Stomach smooth muscle (tissue), 2 donors: ENCODE results near the gene BMPER.

Source experiments
- H3K27ac ChIP-seq: one replicate; pipeline ENCODE4 v1.7.0; 2013; ENCODE audit warnings: mild to moderate bottlenecking, low read length, inconsistent platforms
- H3K27me3 ChIP-seq, 2 donors: one replicate each; pipeline ENCODE4 v1.7.0; 2013; ENCODE audit warnings: low read length in 2 of 2; ENCODE audit not compliant: insufficient read depth in 2 of 2, control insufficient read depth in 1 of 2
- H3K36me3 ChIP-seq, 2 donors: one replicate each; pipeline ENCODE4 v1.7.0; 2013; ENCODE audit warnings: low read length in 2 of 2; ENCODE audit not compliant: control insufficient read depth in 2 of 2, insufficient read depth in 2 of 2
- H3K4me1 ChIP-seq: one replicate; pipeline ENCODE4 v1.7.0; 2013; ENCODE audit warnings: low read length; ENCODE audit not compliant: control insufficient read depth, insufficient read depth
- H3K4me3 ChIP-seq, 2 donors: one replicate each; pipeline ENCODE4 v1.7.0; 2013; ENCODE audit warnings: low read length in 2 of 2
- H3K9ac ChIP-seq, 2 donors: one replicate each; pipeline ENCODE4 v1.7.0; 2013; ENCODE audit warnings: low read length in 2 of 2, mild to moderate bottlenecking in 1 of 2
- H3K9me3 ChIP-seq, 2 donors: one replicate each; pipeline ENCODE4 v1.7.0; 2013; ENCODE audit warnings: low read length in 2 of 2; ENCODE audit not compliant: control insufficient read depth in 2 of 2
- donor health status: healthy.
- donor health status: Pancreatic carcinoma.

BMPER gene

DNA sequence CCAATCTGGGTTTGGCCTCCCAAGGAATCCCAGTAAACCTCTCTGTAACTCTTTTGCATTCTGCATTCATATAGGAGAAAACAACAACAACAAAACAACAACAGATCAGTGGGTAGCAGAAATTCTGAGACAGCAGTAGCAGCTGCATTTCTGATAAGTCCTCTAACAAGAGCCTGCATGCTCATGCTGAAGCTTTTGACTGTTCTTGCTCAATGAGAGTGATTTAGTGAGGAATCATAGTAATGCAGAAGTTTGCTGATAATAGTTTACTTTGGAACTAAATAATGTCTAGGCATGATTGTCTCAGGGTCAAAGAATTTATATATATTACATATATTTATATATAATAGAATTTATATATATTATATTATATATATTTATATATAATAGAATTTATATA is 35.2 kb downstream of the BMPER start:
- Histone ChIP-seq H3K36me3 (peaks cover 0 to 19% of the 10 kb centered on the region in 2 donors), H3K4me1 (peaks cover 6% of the 10 kb centered on the region), H3K9me3 (no peaks in the 10 kb centered on the region), H3K9ac (no peak overlapping the region), H3K27ac (no peak overlapping the region), H3K27me3 (no peaks in the 10 kb centered on the region), H3K4me3 (no peak overlapping the region)

GRCh38 chr7:33941418-33941817 is 36.1 kb downstream of the BMPER start:
- no peak overlapping the region for H3K9ac ChIP-seq
- H3K4me1 ChIP-seq = peaks cover 6% of the 10 kb centered on the region
- H3K27ac ChIP-seq = no peak overlapping the region
- no peaks in the 10 kb centered on the region for H3K27me3 ChIP-seq
- H3K36me3 ChIP-seq = peaks cover 0 to 19% of the 10 kb centered on the region in 2 donors
- no peak overlapping the region for H3K4me3 ChIP-seq
- no peaks in the 10 kb centered on the region for H3K9me3 ChIP-seq

DNA sequence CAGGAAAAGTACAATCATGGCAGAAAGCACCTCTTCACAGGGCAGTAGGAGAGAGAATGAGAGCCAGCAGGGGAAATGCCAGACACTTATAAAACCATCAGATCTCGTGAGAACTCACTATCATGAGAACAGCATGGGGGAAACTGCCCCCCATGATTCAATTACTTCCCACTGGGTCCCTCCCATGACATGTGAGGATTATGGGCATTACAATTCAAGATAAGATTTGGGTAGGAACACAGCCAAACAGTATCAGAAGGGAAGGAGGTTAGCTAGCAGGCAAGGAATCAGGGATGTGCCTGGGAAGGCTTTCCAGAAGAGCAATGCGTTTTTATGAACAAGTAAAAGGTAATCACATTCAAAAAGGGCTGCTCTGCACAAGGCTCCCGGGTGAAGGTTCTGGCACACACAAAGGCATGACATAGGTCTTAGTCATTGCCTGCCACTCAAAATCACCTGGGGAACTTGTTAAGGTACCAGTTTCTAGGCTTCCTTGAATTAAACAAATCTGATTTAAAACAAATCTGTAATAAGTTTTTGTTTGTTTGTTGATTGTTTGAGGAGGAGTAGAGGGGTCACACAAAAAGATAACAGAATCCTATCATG is 40.9 kb downstream of the BMPER start:
- Histone ChIP-seq H3K9me3 (no peaks in the 10 kb centered on the region), H3K36me3 (peaks cover 0 to 5% of the 10 kb centered on the region in 2 donors), H3K27ac (no peak overlapping the region), H3K27me3 (no peaks in the 10 kb centered on the region), H3K9ac (no peak overlapping the region), H3K4me1 (peaks cover 4% of the 10 kb centered on the region), H3K4me3 (no peak overlapping the region)

DNA sequence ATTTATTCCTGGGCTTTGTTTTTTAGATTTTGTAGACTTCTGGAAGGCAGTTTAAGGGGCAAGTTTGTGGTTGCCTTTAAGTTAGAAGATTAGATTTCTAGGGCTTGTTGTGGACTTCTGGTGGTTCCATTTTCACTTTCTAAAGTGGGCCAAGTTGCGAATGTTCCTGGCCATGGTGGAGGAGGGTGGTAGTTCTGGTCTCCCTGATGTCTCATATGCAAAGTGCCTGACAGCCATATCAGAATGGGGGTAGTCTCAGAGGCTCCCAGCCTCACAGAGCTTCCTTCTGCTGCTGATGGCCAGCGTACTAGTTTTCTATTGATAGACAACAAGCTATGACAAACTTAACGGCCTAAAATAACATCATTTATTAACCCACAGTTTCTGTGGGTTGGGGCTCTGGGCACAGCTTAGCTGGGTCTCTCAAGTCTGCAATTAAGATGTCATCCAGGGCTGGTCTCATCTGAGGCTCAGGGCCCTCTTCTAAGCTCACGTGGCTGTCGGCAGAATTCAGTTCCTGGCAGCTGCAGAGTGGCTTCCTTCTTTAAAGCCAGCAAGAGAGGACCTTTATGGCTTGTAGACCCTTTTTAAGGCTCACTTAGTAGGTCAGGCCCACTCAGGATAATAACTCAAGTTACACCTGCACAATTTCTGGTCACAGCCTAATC is 44.8 kb downstream of the BMPER start:
- H3K4me3 ChIP-seq = no peak overlapping the region
- H3K9me3 ChIP-seq = no peaks in the 10 kb centered on the region
- no peak overlapping the region for H3K9ac ChIP-seq
- H3K27me3 ChIP-seq = no peaks in the 10 kb centered on the region
- H3K4me1 ChIP-seq = peaks cover 4% of the 10 kb centered on the region
- H3K36me3 ChIP-seq = no peaks in the 10 kb centered on the region
- H3K27ac ChIP-seq = no peak overlapping the region

DNA sequence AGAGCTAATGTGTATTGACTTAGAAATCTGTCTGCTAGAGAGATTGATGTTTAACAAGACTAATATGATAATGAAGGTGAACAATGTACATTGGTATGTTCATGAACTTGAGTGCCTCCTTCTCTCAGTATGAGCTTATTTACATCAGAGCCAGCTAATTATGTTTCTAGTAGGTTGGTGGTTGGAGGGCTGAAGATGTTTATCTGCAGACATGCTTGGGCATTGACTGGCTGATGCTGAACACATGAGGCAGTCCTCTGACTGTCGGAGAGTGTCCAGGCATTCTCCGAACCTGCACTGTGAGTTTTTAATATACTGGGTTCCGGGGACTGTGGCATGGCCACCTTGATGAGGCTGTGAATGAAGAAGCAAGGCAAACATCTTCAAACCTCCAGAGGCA is 47.5 kb downstream of the BMPER start:
- H3K36me3 ChIP-seq = no peaks in the 10 kb centered on the region
- H3K9ac ChIP-seq = no peak overlapping the region
- H3K27me3 ChIP-seq = no peaks in the 10 kb centered on the region
- H3K4me3 ChIP-seq = no peak overlapping the region
- H3K27ac ChIP-seq = no peak overlapping the region
- H3K9me3 ChIP-seq = no peaks in the 10 kb centered on the region
- H3K4me1 ChIP-seq = peaks cover 4% of the 10 kb centered on the region

DNA sequence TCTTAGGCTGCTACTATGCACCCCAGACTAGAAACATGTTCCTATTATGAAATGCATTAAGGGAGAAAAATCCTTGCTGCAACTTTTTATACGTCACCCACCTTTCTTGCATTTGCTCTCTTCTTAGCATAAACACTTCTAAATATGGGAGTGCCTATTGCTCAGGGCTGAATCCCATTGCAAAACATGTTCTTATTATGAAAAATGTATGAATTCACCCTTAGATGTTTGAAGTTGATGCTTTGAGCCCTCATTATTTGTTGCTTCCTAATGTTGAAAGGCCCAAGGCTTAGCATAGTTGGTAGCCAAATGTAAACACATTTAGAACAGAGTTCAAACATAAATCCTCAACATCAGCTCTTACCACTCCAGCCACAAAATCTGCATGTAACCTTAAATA is 52.8 kb downstream of the BMPER start:
- H3K27me3 ChIP-seq = no peaks in the 10 kb centered on the region
- no peaks in the 10 kb centered on the region for H3K36me3 ChIP-seq
- H3K4me1 ChIP-seq = no peaks in the 10 kb centered on the region
- H3K9me3 ChIP-seq = no peaks in the 10 kb centered on the region
- no peak overlapping the region for H3K9ac ChIP-seq
- no peak overlapping the region for H3K27ac ChIP-seq
- no peak overlapping the region for H3K4me3 ChIP-seq

DNA sequence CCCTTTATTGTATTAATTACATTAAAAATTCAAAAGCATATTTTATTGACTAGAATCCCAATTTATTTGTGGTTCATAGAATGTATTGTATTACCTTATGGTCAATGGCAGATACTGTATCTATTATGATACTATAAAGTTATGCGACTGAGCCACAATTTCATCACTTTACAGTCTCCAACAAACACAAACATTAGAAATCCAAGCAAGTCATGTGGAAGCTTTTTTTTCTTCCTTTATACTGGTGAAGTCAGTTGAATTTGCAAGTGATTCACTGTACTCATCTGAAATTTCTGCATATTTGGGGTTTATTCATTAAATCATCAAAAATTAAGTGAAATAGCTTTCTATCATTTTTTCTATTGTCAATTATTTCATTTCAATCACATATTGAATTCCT is 54.3 kb downstream of the BMPER start:
- Histone ChIP-seq H3K4me3 (no peak overlapping the region), H3K9me3 (no peaks in the 10 kb centered on the region), H3K9ac (no peak overlapping the region), H3K27ac (no peak overlapping the region), H3K4me1 (no peaks in the 10 kb centered on the region), H3K27me3 (no peaks in the 10 kb centered on the region), H3K36me3 (no peaks in the 10 kb centered on the region)

- Histone ChIP-seq H3K4me3 (no peak overlapping the region), H3K4me1 (no peaks in the 10 kb centered on the region), H3K9me3 (no peaks in the 10 kb centered on the region), H3K36me3 (no peaks in the 10 kb centered on the region), H3K27me3 (no peaks in the 10 kb centered on the region), H3K9ac (no peak overlapping the region), H3K27ac (no peak overlapping the region)
Observed at GRCh38 chr7:33961948-33962347, 56.6 kb downstream of the BMPER start.

GRCh38 chr7:33964417-33965182 is 59.3 kb downstream of the BMPER start:
- H3K4me3 ChIP-seq = peak overlapping the region in 1 of 2 donors; percentile 35
- H3K4me1 ChIP-seq = no peaks in the 10 kb centered on the region
- no peaks in the 10 kb centered on the region for H3K27me3 ChIP-seq
- H3K27ac ChIP-seq = no peak overlapping the region
- no peaks in the 10 kb centered on the region for H3K36me3 ChIP-seq
- no peak overlapping the region for H3K9ac ChIP-seq
- H3K9me3 ChIP-seq = no peaks in the 10 kb centered on the region

DNA sequence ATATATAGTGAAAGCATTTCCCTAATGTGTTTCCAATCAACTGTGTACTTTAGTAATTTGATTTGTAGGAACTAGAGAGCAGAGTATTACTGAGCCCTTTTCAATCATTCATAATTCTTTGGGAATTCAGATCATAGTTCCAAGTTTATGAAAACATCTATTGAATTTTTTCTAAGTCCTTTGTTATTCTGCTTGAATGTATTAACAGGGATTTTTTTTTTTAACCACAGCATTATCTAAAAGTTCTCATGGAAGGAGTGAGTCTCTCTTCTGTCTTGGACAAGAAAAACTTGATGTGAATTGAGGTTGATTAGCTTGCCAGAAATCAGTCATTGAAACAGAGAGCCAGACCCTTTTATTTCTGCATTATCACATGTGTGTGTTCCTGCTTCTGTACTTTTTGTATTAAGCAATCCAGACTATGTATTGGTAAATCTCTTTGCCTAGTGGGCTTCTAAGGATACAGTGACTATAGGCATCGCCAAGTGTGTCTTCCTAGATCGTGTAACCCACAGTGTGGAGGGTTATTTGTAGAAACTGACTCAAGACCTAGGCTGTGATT is 59.9 kb downstream of the BMPER start:
- H3K4me3 ChIP-seq = no peak overlapping the region
- no peak overlapping the region for H3K27ac ChIP-seq
- H3K9ac ChIP-seq = no peak overlapping the region
- no peaks in the 10 kb centered on the region for H3K9me3 ChIP-seq
- H3K36me3 ChIP-seq = peaks cover 0 to under 1% of the 10 kb centered on the region in 2 donors
- no peaks in the 10 kb centered on the region for H3K27me3 ChIP-seq
- no peaks in the 10 kb centered on the region for H3K4me1 ChIP-seq
